Measurements from ENCODE around the gene POSTN.

DNA sequence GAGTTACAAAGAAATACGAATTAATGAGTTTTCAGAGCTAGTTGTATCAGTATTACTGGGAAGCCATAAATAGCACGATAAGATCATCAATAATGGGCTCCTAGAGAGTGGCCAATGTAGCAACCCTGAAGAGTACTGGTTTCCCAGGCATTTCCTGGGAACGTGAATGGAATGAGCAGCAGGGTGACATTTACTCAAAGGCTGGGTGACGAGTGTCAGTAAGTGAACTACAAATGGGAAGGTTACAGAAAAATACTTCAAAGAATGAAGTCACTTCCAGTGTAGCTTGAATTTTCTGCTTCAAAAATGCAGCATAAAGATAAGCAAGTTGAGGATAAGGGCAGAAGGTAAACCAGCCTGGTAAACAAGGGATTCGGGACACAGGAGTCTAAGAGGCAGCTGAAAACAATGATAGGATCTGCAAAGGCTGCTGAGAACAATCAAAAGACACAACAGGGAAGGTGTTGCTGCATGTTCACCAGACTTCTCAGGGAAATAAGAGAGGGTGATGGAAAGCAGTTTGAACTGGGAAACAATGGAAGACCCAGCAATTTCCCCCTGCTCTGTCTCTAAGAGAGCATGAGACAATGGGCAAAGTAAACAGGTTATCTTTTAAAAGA, 48.6 kb upstream of the POSTN start:
- TF ChIP-seq, protein P1, sequence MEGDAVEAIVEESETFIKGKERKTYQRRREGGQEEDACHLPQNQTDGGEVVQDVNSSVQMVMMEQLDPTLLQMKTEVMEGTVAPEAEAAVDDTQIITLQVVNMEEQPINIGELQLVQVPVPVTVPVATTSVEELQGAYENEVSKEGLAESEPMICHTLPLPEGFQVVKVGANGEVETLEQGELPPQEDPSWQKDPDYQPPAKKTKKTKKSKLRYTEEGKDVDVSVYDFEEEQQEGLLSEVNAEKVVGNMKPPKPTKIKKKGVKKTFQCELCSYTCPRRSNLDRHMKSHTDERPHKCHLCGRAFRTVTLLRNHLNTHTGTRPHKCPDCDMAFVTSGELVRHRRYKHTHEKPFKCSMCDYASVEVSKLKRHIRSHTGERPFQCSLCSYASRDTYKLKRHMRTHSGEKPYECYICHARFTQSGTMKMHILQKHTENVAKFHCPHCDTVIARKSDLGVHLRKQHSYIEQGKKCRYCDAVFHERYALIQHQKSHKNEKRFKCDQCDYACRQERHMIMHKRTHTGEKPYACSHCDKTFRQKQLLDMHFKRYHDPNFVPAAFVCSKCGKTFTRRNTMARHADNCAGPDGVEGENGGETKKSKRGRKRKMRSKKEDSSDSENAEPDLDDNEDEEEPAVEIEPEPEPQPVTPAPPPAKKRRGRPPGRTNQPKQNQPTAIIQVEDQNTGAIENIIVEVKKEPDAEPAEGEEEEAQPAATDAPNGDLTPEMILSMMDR (IDR thresholded peaks at IDR 0.05) = no peak
- TF ChIP-seq EP300 (IDR thresholded peaks at IDR 0.05; ENCODE audit: low read depth) = no peak
- no peak for TF ChIP-seq POLR2AphosphoS5 (IDR thresholded peaks at IDR 0.05)
